NCI-H2029 treated with DMSO at 0.1 percent for 48 hours (cell line): ENCODE measurements around the gene TBC1D14.

Experiments
- DNase-seq: peaks from one replicate; lab custom pipeline; 2025; lab: John Stamatoyannopoulos, UW

Gene TBC1D14

GRCh38 chr4:6953751-6954380 is 44.2 kb downstream of the TBC1D14 start:
- no peak for DNase-seq

GRCh38 chr4:6955261-6955911 is 45.8 kb downstream of the TBC1D14 start:
- no peak for DNase-seq

- DNase-seq = no peak
Measured at GRCh38 chr4:6956087-6956433, 46.4 kb downstream of the TBC1D14 start.

GRCh38 chr4:6956434-6957147 is 47.0 kb downstream of the TBC1D14 start:
- no peak for DNase-seq

DNA sequence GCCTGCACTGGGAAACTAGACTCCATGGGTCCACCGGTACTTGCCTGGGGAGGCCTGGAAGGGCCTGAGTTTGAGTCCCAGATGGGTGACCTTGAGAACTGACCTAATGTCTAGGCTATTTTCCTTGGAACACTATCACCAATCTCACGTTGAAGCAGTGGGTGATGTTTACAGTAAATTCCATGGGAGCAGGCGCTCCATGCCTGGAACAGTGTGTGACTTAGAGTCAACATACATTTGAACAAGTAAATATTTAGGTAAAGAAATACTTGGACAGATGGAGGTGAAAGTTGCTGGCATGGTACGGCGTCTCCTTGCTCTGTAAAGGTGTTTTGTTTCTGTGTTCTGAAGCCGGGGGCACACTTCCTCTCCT is 47.5 kb downstream of the TBC1D14 start:
- no peak for DNase-seq

- DNase-seq = no peak
Measured at GRCh38 chr4:6957994-6958393, 48.4 kb downstream of the TBC1D14 start.

- DNase-seq = no peak
Measured at GRCh38 chr4:6959261-6959660, 49.6 kb downstream of the TBC1D14 start.

DNA sequence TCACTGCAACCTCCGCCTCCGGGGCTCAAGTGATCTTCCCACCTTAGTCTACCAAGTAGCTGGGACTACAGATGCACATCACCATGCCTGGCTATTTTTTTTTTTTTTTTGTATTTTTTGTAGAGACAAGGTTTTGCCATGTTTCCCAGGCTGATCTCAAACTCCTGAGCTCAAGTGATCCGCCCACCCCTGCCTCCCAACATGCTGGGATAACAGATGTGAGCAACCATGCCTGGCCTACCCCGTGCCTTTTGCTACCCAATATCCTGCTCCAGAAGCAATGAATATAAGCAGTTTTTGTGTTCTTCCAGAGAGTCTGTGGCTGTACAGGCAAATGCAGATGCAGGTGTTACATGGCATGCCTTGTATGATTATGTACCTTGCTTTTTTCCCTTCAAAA is 50.5 kb downstream of the TBC1D14 start:
- no peak for DNase-seq

- no peak for DNase-seq
Measured at GRCh38 chr4:6960628-6961412, 51.2 kb downstream of the TBC1D14 start.

DNA sequence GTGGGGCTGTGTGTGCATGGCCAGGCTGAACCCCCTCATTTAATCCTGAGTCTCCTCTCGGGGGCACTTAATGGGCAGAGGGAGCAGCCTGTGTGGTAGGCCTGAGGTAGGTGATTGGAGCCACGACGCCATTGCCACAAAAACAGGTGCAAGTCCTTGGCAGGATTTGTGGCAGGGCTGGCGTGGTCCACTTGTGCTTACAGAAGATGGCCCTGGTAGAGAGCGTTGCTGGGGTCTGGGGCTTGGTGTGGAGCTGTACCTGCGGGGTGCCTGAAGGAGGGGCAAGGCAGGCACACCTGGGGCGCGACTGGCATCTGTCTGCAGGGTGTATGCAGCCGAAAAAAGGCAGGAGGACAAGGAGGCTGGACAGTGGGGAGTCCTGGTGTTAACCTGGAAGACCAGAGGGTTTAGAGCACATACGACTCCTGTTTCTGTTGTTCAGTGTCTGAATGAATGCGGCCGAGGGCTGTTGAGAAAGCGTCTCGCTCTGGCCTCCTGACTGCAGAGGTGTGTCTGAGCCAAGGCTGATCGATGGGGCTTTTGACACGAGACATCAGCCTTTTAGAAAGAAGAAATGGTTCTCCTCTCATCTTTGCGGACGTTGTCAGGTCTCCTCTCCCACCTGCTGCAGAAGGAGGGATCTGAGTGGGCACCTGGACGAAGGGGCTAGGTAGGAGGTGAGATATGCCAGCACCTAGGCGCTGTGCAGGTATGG is 52.0 kb downstream of the TBC1D14 start:
- DNase-seq = no peak

- DNase-seq = peak; percentile 5
Measured at GRCh38 chr4:6962211-6963041, 52.8 kb downstream of the TBC1D14 start.

DNA sequence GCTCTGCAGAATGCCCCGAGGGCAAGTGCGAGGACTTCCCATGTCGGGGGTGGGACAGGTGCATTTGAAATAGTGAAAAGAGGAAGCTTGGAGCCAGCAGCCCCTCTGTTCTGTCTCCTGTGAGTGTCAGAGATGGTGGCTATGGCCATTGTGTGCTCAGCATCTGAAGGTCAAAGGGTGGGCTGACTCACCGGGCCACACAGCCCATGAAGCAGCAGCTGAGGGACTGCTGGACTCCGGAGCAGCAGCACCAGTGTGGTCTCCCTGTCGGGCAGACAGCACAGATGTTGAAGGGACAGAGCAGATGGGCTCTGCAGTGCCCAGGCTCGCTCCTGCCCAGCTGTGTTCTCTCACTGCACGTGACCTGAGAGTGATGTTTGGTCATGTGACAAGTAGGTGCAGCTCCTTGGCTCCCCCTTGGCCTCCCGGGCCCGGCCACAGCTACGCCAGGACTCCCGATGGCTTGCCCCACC is 53.5 kb downstream of the TBC1D14 start:
- no peak for DNase-seq

- DNase-seq = no peak
Measured at GRCh38 chr4:6964858-6965257, 55.2 kb downstream of the TBC1D14 start.

DNA sequence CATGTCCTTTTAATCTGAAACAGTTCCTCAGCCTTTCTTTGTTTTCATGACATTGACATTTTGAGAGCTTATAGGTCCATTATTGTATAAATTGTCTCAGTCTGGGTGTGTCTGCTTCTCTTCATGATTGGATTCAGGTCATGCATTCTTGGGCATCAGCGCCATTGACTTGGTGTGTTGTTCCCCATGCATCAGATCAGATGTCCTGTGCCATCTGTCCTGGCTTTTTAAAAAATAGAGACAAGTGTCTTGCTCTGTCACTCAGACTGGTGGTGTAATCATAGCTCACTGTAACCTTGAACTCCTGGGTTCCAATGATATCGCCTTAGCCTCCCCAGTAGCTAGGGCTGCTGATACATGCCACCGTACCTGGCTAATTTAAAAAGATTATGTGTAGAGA is 55.7 kb downstream of the TBC1D14 start:
- DNase-seq = no peak

- DNase-seq = no peak
Measured at GRCh38 chr4:6967846-6968340, 58.3 kb downstream of the TBC1D14 start.

DNA sequence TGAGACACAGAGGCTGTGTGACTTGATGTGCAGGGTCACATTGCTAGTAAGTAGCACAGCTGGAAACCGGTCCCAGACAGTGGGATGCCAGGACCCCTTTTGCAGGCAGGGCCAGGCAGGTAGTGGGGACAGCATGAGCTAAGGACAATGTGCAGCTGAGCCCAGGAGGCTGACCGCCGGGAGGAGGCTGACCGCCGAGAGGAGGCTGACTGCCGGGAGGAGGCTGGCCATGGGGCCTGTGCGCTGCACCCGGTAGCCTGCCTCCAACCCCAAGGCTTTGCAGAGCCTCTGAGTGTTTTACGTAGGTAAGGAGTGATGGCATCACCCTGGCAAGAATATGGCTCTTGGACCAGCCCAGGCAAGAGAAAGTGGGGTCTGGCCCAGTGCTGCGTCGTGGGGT is 58.9 kb downstream of the TBC1D14 start:
- DNase-seq = no peak

- DNase-seq = no peak
Measured at GRCh38 chr4:6969826-6970800, 60.5 kb downstream of the TBC1D14 start.

- no peak for DNase-seq
Measured at GRCh38 chr4:6971536-6972374, 62.1 kb downstream of the TBC1D14 start.

DNA sequence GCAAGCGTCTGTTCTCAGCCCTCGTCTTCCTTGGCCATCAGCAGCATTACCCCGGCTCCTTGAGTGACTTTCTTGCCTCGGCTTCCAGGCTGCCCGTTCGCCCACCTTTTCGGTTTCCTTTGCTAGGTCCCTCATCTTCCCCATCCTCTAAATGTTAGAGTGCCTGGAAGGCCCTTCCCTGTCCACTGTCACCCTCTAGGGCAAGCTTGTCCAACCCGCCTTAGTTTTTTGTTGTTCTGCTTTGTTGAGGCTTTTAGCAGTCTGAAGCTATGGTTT is 62.7 kb downstream of the TBC1D14 start:
- no peak for DNase-seq
